AG10803 (cell line): ENCODE results near the gene AKR7A3.
"Not testable (repeated sequence)": the region's sequence is repeated elsewhere in the genome, so short reads cannot be mapped to it uniquely, and the experiment has no call there.

Source experiments
- DNase-seq: peaks from one replicate; pipeline ENCODE4 v3.0.0; 2010; ENCODE audit warnings: low read depth
- H3K4me3 ChIP-seq: 2 replicates; pipeline ENCODE4 v1.5.1; 2011; ENCODE audit warnings: mild to moderate bottlenecking, low read length, control low read depth
- TF ChIP-seq, protein P1 (sequence below): conservative IDR thresholded peaks from 2 replicates; pipeline ENCODE4 v1.5.1; 2011; ENCODE audit warnings: mild to moderate bottlenecking, low read length, control low read depth, inconsistent platforms

AKR7A3 gene

DNA sequence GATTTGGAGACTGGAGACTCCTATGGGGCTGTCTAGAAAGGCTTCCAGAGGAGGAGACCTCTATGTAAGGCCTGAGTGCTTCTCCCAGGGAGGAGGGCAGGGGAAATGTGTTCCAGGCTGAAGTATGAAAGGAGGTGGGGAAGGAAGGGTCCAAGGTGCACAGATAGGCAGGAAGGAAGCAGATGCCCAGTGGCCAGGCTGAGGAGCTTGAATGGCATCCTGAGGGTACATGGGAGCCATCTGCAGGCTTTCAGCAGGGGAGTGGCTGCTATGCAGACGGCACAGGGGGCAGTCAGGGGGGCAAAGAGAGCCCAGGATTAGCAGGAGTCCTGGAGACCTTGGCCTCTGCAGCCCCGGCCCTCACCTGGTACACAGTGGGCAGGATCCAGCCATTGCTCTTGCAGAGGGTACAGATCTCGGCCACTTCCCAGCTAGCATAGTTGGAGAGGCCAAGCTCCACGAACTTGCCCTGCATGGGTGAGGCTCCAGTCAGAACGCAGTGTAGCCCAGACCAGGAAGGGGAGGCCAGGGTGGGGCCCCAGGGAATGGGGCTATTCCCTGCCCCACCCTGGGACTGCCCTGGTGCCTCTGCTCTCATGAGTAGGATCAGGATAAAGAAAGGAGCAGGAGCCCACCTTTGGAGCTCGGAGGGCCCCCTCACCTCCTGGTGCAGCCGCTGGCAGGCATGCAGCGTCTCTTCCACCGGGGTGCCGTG lies 19.4 kb upstream of the AKR7A3 start:
- no peak for DNase-seq
- no peak overlapping the region for H3K4me3 ChIP-seq
- TF ChIP-seq, protein P1, sequence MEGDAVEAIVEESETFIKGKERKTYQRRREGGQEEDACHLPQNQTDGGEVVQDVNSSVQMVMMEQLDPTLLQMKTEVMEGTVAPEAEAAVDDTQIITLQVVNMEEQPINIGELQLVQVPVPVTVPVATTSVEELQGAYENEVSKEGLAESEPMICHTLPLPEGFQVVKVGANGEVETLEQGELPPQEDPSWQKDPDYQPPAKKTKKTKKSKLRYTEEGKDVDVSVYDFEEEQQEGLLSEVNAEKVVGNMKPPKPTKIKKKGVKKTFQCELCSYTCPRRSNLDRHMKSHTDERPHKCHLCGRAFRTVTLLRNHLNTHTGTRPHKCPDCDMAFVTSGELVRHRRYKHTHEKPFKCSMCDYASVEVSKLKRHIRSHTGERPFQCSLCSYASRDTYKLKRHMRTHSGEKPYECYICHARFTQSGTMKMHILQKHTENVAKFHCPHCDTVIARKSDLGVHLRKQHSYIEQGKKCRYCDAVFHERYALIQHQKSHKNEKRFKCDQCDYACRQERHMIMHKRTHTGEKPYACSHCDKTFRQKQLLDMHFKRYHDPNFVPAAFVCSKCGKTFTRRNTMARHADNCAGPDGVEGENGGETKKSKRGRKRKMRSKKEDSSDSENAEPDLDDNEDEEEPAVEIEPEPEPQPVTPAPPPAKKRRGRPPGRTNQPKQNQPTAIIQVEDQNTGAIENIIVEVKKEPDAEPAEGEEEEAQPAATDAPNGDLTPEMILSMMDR: no peak

DNA sequence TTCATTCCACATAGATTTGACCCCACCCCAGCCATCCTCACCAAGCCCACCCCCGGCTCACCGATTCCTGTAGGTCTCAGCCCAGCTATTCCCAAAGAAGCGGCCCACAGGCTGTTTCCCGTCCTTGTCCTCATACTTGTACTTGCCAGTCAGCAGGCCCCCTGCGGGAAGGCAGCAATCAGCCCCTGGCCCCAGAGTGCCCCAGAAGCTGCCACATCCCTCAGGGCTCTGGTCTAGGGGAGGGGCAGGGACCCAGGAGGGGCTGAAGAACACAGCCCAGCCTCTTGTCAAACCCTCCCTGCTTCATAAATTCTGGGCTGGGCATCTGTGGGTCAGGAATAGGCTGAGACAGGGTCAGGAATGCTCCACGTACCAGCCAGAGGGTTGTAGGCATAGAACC lies 18.4 kb upstream of the AKR7A3 start:
- no peak overlapping the region for H3K4me3 ChIP-seq
- no peak for DNase-seq
- TF ChIP-seq, protein P1: no peak

DNA sequence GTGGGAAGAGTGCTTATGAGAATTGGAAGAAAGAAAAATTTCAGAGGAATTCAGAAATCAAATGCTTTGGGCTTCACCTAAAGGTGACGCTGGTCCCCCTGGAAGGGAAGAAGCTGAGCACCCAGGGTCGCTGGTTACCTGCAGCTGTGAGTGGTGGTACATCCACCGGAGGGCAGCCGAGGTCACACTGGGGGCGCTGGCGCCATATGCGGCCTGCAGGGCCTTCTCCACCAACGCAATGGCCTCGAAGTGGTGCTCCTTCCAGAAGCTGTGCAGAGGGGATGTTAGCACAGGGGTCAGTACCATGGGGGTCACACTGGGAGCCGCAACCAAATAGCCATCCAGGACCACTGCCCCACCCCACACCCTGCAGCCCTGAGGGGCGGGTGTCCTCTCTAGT lies 17.3 kb upstream of the AKR7A3 start:
- TF ChIP-seq, protein P1: no peak
- no peak overlapping the region for H3K4me3 ChIP-seq
- DNase-seq: no peak

DNA sequence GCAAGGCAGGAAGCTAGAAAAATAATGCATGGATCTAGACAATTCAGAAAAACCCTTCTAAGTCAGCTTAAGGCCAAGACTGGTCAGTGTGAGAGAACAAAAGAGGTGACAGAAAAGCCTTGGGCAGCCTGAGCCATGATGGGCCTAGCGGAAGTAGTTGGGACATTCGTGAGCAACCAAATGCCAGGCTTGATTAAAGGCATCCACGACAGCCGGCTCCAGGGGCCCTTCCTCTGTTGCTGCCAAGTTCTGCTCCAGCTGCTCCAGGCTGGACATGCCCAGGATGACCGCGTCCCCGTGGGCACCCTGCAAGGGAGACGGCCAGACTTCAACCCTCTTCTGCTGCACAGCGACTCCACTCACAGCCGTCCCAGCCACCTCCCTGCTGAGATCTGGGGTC lies 15.5 kb upstream of the AKR7A3 start:
- not testable (repeated sequence) for DNase-seq, H3K4me3 ChIP-seq

DNA sequence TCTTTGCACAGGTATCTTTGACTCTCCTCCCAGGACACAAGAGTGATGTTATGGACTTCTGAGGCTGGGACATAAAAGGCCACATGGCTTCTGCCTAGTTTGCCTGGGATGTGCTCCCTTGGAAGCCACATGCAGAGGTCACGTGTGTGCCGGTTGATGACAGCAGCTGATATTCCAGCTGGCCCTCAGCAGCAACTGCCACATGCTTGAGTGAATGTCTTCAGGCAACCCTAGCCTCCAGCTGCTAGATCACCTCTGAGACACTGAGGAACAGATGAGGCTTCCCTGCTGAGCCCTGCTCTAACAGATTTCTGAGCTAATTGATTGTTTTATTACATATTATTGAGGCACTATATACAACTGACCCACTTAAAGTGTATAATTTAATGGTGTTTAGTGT lies 11.6 kb upstream of the AKR7A3 start:
- H3K4me3 ChIP-seq: no peak overlapping the region
- TF ChIP-seq, protein P1: no peak
- DNase-seq: no peak

DNA sequence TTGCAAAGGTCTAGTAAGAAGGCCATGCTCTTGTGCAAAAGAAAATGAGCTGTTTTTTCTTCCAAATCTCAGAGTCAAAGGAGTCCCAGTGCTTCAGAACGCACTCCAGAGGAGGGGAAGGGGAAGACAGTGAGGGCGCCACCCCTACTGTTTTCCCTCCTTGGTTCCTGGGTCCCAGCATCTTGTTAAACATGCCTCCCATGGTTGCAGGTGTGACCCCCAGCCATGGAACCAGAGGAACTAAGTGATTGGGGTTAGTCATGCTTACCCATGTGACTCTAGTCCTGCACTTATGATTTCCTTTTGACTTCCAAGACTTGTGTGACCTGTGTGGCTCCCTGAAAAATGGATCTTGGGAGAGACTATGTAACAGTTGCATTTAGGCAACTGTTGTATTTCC lies 6.1 kb upstream of the AKR7A3 start:
- H3K4me3 ChIP-seq: no peak overlapping the region
- TF ChIP-seq, protein P1: no peak
- no peak for DNase-seq

DNA sequence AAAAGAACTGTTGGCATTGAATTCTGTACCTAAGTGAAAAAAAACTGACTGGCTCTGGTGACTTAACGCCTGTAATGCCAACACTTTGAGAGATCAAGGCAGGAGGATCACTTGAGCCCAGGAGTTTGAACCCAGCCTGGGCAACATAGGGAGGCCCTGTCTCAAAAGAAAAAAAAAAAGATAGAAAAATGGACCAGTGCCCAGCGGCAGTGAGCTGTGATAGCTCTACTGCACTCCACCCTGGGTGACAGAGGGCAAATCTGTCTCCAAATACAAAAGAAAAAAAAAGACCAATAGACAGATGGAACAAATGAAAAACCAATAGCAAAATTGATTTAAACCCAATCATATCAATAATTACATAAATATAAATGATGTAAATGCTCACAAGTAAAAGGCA lies 674 bp upstream of the AKR7A3 start:
- TF ChIP-seq, protein P1: no peak
- no peak for DNase-seq
- H3K4me3 ChIP-seq: peak overlapping the region; percentile 58
